Transverse colon (tissue), 4 donors: ENCODE results near the gene ABCC11. TPM values are rescaled to one million over a fixed set of nuclear protein-coding genes. Genes with fewer than 3 reads are reported as not detected.

ENCODE experiments used
- DNase-seq: peaks from one replicate; pipeline ENCODE4 v3.0.0-alpha.2; 2019
- H3K27ac ChIP-seq, 4 donors: fragments of 200-600 bp; sonication (generic); 2 replicates each; pipeline ENCODE4 v1.5.1; 2016 to 2018; ENCODE audit warnings: inconsistent platforms in 4 of 4
- H3K27me3 ChIP-seq: fragments of 200-600 bp; sonication (generic); 2 replicates; pipeline ENCODE4 v1.5.1; 2017; ENCODE audit warnings: inconsistent platforms
- H3K36me3 ChIP-seq, 4 donors: fragments of 200-600 bp; sonication (generic); 2 replicates each; pipeline ENCODE4 v1.5.1; 2017 to 2019; ENCODE audit warnings: inconsistent platforms in 4 of 4
- H3K4me1 ChIP-seq, 4 donors: fragments of 200-600 bp; sonication (generic); 2 replicates each; pipeline ENCODE4 v1.5.1; 2017 to 2020; ENCODE audit warnings: inconsistent platforms in 4 of 4
- H3K4me3 ChIP-seq, 4 donors: fragments of 200-600 bp; sonication (generic); 1 replicate in 1 of 4; 2 replicates in 3 of 4; pipeline versions ENCODE4 v1.5.1 to v1.6.1; 2017 to 2019; ENCODE audit warnings: inconsistent platforms in 4 of 4
- H3K9me3 ChIP-seq, 2 donors: fragments of 200-600 bp; sonication (generic); 2 replicates each; pipeline ENCODE4 v1.5.1; 2017 to 2019; ENCODE audit warnings: inconsistent platforms in 2 of 2
- EP300 ChIP-seq: sonication (generic); formaldehyde crosslinking; IDR thresholded peaks from one replicate; pipeline ENCODE4 v1.6.1; 2017; ENCODE audit warnings: antibody characterized with exemption, low read depth
- POLR2A ChIP-seq: fragments of 450-650 bp; IDR thresholded peaks from one replicate; pipeline ENCODE4 v1.6.1; 2016; ENCODE audit warnings: antibody characterized with exemption, mild to moderate bottlenecking, moderate library complexity
- POLR2AphosphoS5 ChIP-seq, 3 donors: sonication (generic); formaldehyde crosslinking; IDR thresholded peaks; one replicate each; pipeline ENCODE4 v1.6.1; 2016; ENCODE audit warnings: antibody characterized with exemption in 3 of 3
- WGBS, 2 donors: methylation state at CpG; one replicate each; pipeline ENCODE4 v1.1.5; 2018; ENCODE audit warnings: low coverage in 1 of 2; 5-methylcytosine and 5-hydroxymethylcytosine counted together
- in situ Hi-C, 4 donors: fragments of 200-750 bp; cut with MboI; loops; one replicate each; pipeline versions ENCODE4 v1.15.0 to v1.15.1; 2017; ENCODE audit warnings: low sequenced_read_pairs in 3 of 4, low pct_ligation_motif_present in 1 of 4, low pct_unique_long_range_greater_than_20kb in 1 of 4
- intact Hi-C: fragments of 100-400 bp; cut with DNase I; formaldehyde crosslinking; loops from one replicate; pipeline ENCODE4 v1.15.1; 2023; ENCODE audit warnings: low total_unique reads
- total RNA-seq, 4 donors: library from RNA; depleted of rRNA; stranded (reverse); fragments of >200 nt; gene quantifications; one replicate each; pipeline ENCODE4 v1.1.0, GENCODE V29; 2016
- TF ChIP-seq, protein P1 (sequence below), 5 experiments: fragments of 200-600 bp in 3 of 5; fragments of 450-650 bp in 2 of 5; sonication (generic) in 3 of 5; IDR thresholded peaks; 1 replicate in 2 of 5; 2 replicates in 3 of 5; pipeline ENCODE4 v1.5.1; 2016 to 2017; ENCODE audit warnings: antibody characterized with exemption in 5 of 5, inconsistent platforms in 3 of 5, mild to moderate bottlenecking in 2 of 5, moderate library complexity in 1 of 5

The ABCC11 gene
- total RNA-seq, 4 donors from 2014 or later, result 0.16 to 10.7 (median 0.27) TPM; not detected in 1

DNA sequence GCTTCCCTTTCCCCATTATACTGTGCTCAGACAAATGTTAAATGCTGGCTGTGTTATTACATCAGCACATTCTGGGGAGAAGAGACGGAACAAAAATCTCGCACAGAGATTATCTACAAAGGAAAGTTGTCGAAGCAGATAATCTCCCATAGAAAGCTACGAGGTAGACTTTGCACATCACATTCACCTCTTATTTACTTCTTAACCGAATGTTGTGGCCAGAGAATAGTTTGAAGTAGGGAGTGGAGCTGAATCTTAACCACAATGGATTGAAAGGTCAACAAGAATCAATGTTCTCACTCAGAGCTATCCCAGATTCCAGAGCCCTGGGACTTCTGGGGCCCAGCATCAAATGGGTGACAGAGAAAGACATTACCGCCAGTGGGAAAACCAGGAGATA lies 31.6 kb downstream of the ABCC11 start:
- in situ Hi-C loops, result loop anchor here in 1 of 4 donors (25.0 kb wide), 1 partner anchor 422 kb away; no protein-coding TSS in a partner anchor
- Histone ChIP-seq H3K9me3 (no peaks in the 10 kb centered on the region), H3K27me3 (no peaks in the 10 kb centered on the region), H3K27ac (peak overlapping the region in 1 of 4 donors; percentile 20), H3K4me1 (no peaks in the 10 kb centered on the region), H3K4me3 (no peak overlapping the region), H3K36me3 (no peaks in the 10 kb centered on the region)
- 83% methylated on average over 6 of the region's 6 CpGs for WGBS, 2 donors
- TF ChIP-seq POLR2A (no peak), POLR2AphosphoS5 (IDR thresholded peaks at IDR 0.05) (no peak)
- TF ChIP-seq, protein P1, sequence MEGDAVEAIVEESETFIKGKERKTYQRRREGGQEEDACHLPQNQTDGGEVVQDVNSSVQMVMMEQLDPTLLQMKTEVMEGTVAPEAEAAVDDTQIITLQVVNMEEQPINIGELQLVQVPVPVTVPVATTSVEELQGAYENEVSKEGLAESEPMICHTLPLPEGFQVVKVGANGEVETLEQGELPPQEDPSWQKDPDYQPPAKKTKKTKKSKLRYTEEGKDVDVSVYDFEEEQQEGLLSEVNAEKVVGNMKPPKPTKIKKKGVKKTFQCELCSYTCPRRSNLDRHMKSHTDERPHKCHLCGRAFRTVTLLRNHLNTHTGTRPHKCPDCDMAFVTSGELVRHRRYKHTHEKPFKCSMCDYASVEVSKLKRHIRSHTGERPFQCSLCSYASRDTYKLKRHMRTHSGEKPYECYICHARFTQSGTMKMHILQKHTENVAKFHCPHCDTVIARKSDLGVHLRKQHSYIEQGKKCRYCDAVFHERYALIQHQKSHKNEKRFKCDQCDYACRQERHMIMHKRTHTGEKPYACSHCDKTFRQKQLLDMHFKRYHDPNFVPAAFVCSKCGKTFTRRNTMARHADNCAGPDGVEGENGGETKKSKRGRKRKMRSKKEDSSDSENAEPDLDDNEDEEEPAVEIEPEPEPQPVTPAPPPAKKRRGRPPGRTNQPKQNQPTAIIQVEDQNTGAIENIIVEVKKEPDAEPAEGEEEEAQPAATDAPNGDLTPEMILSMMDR (IDR thresholded peaks at IDR 0.05), result no peak
- intact Hi-C loops, result no loop called here
- no peak for DNase-seq

DNA sequence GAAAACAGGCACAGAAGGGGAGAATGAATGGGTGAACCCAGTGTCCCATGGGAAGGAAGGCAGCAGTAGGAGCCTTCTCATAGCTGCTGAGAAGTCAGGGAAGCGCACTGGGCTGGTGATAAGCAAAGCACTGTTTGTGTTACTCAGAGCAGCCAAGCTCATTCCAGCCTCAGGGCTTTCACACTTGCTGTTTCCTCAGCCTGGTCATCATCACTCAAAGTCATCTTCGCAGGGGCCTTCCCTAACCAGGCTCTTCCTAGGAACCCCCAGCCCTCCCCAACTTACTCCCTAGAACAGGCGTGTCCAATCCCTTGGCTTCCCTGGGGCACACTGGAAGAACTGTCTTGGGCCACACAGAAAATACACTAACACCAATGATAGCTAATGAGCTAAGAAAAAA lies 35.3 kb downstream of the ABCC11 start:
- Histone ChIP-seq H3K36me3 (no peaks in the 10 kb centered on the region), H3K9me3 (no peaks in the 10 kb centered on the region), H3K27me3 (peaks cover 4% of the 10 kb centered on the region), H3K4me3 (no peak overlapping the region), H3K4me1 (no peaks in the 10 kb centered on the region), H3K27ac (no peak overlapping the region)
- DNase-seq, result no peak
- intact Hi-C loops (no loop called here), in situ Hi-C loops (loop anchor here in 1 of 4 donors (25.0 kb wide), 1 partner anchor 425 kb away; no protein-coding TSS in a partner anchor)
- TF ChIP-seq POLR2A (no peak), EP300 (no peak), POLR2AphosphoS5 (IDR thresholded peaks at IDR 0.05) (no peak)
- TF ChIP-seq, protein P1 (IDR thresholded peaks at IDR 0.05), result no peak
- 89% methylated on average over 3 of the region's 3 CpGs; no CpG with 5 or more reads in 1 of the 2 donors for WGBS, 2 donors

DNA sequence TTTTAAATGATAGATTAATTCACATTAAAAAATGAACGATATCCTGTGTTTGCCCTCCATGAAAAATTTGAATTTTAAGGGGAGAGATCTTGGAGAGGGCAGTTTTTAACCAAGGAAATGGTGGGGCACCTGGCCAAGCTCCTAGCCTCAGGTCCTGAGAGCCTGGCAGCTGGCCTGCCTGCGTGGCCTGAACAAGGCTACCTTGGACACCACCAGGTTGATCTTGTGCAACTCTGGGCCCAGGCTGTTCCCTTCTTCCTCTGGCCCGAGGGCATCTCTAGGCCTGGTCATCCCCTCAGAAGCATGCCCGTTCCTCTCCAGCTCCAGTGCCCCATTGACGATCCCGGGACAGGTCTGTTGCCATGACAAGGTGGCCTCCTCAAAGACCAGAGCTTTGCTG lies 36.6 kb downstream of the ABCC11 start:
- Histone ChIP-seq H3K36me3 (no peaks in the 10 kb centered on the region), H3K27me3 (peaks cover 4% of the 10 kb centered on the region), H3K4me3 (no peak overlapping the region), H3K9me3 (no peaks in the 10 kb centered on the region), H3K27ac (no peak overlapping the region), H3K4me1 (no peaks in the 10 kb centered on the region)
- intact Hi-C loops (no loop called here), in situ Hi-C loops (loop anchor here in 1 of 4 donors (25.0 kb wide), 1 partner anchor 427 kb away; no protein-coding TSS in a partner anchor)
- TF ChIP-seq POLR2A, result no peak
- no peak for TF ChIP-seq EP300
- TF ChIP-seq, protein P1 (IDR thresholded peaks at IDR 0.05), result no peak
- TF ChIP-seq POLR2AphosphoS5 (IDR thresholded peaks at IDR 0.05), result no peak
- DNase-seq, result no peak
- WGBS, 2 donors, result 69 to 86% methylated on average over 1 to 6 of the region's 6 CpGs

DNA sequence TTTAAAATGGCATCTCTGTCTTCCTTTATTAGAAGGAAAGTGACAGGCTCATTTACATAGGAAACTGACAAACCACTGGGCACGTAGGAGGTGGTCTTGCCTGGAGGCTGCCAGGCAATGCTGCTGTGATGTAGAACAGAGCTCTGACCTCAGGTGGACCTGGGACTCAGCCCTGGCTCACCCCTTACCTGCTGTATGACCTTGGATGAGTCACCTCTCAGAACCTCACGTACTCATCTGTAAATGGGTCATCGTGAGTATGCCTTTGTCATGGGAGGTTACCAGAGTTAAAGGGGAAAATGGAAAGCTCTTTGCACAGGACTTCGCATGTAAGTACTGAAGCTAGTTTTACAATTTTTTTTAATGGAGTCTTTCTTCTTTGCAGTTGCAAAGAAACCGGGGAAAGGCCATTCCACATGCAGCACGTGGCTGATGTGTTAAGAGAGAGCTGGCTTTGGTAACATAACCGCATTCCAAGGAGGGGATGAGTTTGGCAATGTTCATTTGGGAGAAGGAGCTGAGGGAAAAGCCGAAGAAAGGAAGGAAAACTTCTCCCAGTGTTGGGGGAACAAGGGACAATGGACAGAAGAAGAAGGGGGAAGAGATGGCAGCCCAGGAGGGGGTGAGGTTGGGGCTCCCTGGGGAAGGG lies 40.6 kb downstream of the ABCC11 start:
- no peak for DNase-seq
- Histone ChIP-seq H3K4me1 (peaks cover 0 to 3% (median 0%) of the 10 kb centered on the region in 4 donors), H3K9me3 (no peaks in the 10 kb centered on the region), H3K27ac (no peak overlapping the region), H3K27me3 (peaks cover 4% of the 10 kb centered on the region), H3K4me3 (no peak overlapping the region), H3K36me3 (no peaks in the 10 kb centered on the region)
- TF ChIP-seq POLR2A (no peak), POLR2AphosphoS5 (IDR thresholded peaks at IDR 0.05) (no peak)
- 77 to 80% methylated on average over 5 to 8 of the region's 8 CpGs for WGBS, 2 donors
- intact Hi-C loops (no loop called here), in situ Hi-C loops (loop anchor here in 1 of 4 donors (25.0 kb wide), 1 partner anchor 431 kb away; no protein-coding TSS in a partner anchor)
